Neural cell (in vitro differentiated cells): ENCODE measurements around the gene ZC2HC1B. TPM values are rescaled to one million over a fixed set of nuclear protein-coding genes. Genes with fewer than 3 reads are reported as not detected.

Experiments used
- H2AFZ ChIP-seq: fragments of 200-600, 300-800 bp; sonication (generic), shearing (Covaris generic); 2 replicates; pipeline ENCODE4 v1.6.0; 2014; ENCODE audit warnings: low read depth, mild to moderate bottlenecking, antibody characterized with exemption, low read length, moderate library complexity
- H3F3A ChIP-seq: fragments of 200-600 bp; shearing (Covaris generic); 2 replicates; pipeline ENCODE4 v1.6.1; 2016; ENCODE audit warnings: mild to moderate bottlenecking, moderate library complexity, mixed read lengths, antibody characterized with exemption, low read length; ENCODE audit not compliant: insufficient read depth, poor library complexity, severe bottlenecking
- H3K27ac ChIP-seq: fragments of 200-600, 300-800 bp; sonication (generic), shearing (Covaris generic); 2 replicates; pipeline ENCODE4 v1.5.1; 2014; ENCODE audit warnings: mild to moderate bottlenecking, low read length, moderate library complexity
- H3K27me3 ChIP-seq: fragments of 300-800, 200-600 bp; sonication (generic), shearing (Covaris generic); 2 replicates; pipeline ENCODE4 v1.6.0; 2014; ENCODE audit warnings: mild to moderate bottlenecking, low read depth, low read length, moderate library complexity; ENCODE audit not compliant: insufficient read depth
- H3K36me3 ChIP-seq: fragments of 300-800, 200-600 bp; sonication (generic), shearing (Covaris generic); 2 replicates; pipeline ENCODE4 v1.5.1; 2014; ENCODE audit warnings: mild to moderate bottlenecking, antibody characterized with exemption, low read length, moderate library complexity; ENCODE audit not compliant: insufficient read depth
- H3K4me2 ChIP-seq: fragments of 300-800, 200-600 bp; sonication (generic), shearing (Covaris generic); 2 replicates; pipeline ENCODE4 v1.6.0; 2014; ENCODE audit warnings: mild to moderate bottlenecking, low read length
- H3K4me3 ChIP-seq: fragments of 300-800, 200-600 bp; sonication (generic), shearing (Covaris generic); 2 replicates; pipeline ENCODE4 v1.5.1; 2014; ENCODE audit warnings: mild to moderate bottlenecking, low read length, moderate library complexity
- H3K79me2 ChIP-seq: fragments of 200-600 bp; shearing (Covaris generic); replicated peaks from 2 replicates; pipeline ENCODE4 v1.6.0; 2014; ENCODE audit warnings: mild to moderate bottlenecking, low read length, moderate library complexity; ENCODE audit not compliant: insufficient read depth
- H3K9ac ChIP-seq: fragments of 300-800, 200-600 bp; sonication (generic), shearing (Covaris generic); 2 replicates; pipeline ENCODE4 v1.6.1; 2016; ENCODE audit warnings: mild to moderate bottlenecking, low read length, mixed read lengths
- H3K9me2 ChIP-seq: fragments of 200-600 bp; shearing (Covaris generic); 2 replicates; pipeline ENCODE4 v1.6.1; 2016; ENCODE audit warnings: mild to moderate bottlenecking, low read length, mixed read lengths; ENCODE audit not compliant: insufficient read depth
- H3K9me3 ChIP-seq: fragments of 200-600, 300-800 bp; sonication (generic), shearing (Covaris generic); 2 replicates; pipeline ENCODE4 v1.6.1; 2016; ENCODE audit warnings: mild to moderate bottlenecking, mixed run types, low read length, moderate library complexity, mixed read lengths
- H4K20me1 ChIP-seq: fragments of 200-600 bp; shearing (Covaris generic); 2 replicates; pipeline ENCODE4 v1.6.1; 2016; ENCODE audit warnings: mild to moderate bottlenecking, mixed run types; ENCODE audit not compliant: insufficient read depth
- EP300 ChIP-seq: fragments of 450-650 bp; conservative IDR thresholded peaks from 2 replicates; pipeline ENCODE4 v1.6.1; 2014; ENCODE audit warnings: antibody characterized with exemption, mild to moderate bottlenecking, moderate library complexity; ENCODE audit not compliant: poor library complexity, severe bottlenecking
- MXI1 ChIP-seq: fragments of 450-650 bp; conservative IDR thresholded peaks from 2 replicates; pipeline ENCODE4 v1.6.1; 2014; ENCODE audit warnings: antibody characterized with exemption, mild to moderate bottlenecking; ENCODE audit not compliant: poor library complexity, severe bottlenecking
- POLR2AphosphoS5 ChIP-seq: IDR thresholded peaks from 2 replicates; pipeline ENCODE4 v1.6.1; 2012
- REST ChIP-seq: IDR thresholded peaks from 2 replicates; pipeline ENCODE4 v1.6.1; 2012; ENCODE audit warnings: borderline replicate concordance
- polyA plus RNA-seq: library from polyadenylated mRNA; depleted of rRNA; stranded (reverse); fragments of >200 nt; gene quantifications from 2 replicates; pipeline ENCODE4 v1.2.3, GENCODE V29; 2014
- small RNA-seq, 3 experiments: library from RNA; depleted of rRNA; stranded (forward); fragments of <200 nt; gene quantifications; one replicate each; pipeline ENCODE3, GENCODE V24; 2012

The ZC2HC1B gene
- polyA plus RNA-seq, 1 donor from 2014 or later, result not detected

DNA sequence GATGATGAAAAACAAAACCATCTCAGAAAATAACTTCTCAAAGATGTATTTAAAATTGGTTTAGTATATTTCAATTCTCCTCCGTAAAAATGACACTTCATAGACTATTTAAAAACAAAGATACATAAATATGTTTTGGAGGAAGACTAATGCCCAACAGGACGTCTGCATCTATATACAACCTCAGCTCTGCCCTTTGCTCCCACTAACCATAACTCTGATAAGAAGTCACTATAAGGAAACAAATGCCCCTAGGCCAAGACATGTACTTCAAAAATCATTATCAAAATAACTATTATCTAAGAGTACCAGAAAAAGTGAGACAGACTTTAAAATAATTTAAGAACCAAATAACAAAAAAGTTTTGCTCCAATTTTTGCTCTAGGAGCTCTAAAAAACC, 120.4 kb downstream of the ZC2HC1B start:
- H2AFZ ChIP-seq, result no peak overlapping the region
- no peak for TF ChIP-seq REST
- H3K9me3 ChIP-seq, result no peaks in the 10 kb centered on the region
- H3K4me2 ChIP-seq, result no peak overlapping the region
- no peak overlapping the region for H3K4me3 ChIP-seq
- no peaks in the 10 kb centered on the region for H3K79me2 ChIP-seq
- no peaks in the 10 kb centered on the region for H3K9me2 ChIP-seq
- H3K9ac ChIP-seq, result no peak overlapping the region
- no peaks in the 10 kb centered on the region for H3K27me3 ChIP-seq
- no peaks in the 10 kb centered on the region for H3K36me3 ChIP-seq
- H3K27ac ChIP-seq, result no peak overlapping the region
- no peaks in the 10 kb centered on the region for H3F3A ChIP-seq
- H4K20me1 ChIP-seq, result no peaks in the 10 kb centered on the region

GRCh38 chr6:143986463-143987065, 122.3 kb downstream of the ZC2HC1B start:
- no peak overlapping the region for H3K4me3 ChIP-seq
- no peaks in the 10 kb centered on the region for H3F3A ChIP-seq
- H3K27ac ChIP-seq, result peak overlapping the region; percentile 50
- no peaks in the 10 kb centered on the region for H3K27me3 ChIP-seq
- no peaks in the 10 kb centered on the region for H3K9me2 ChIP-seq
- H3K4me2 ChIP-seq, result no peak overlapping the region
- TF ChIP-seq EP300 (peak; percentile 95), MXI1 (no peak), REST (peak; percentile 48), POLR2AphosphoS5 (peak; percentile 80)
- no peak overlapping the region for H3K9ac ChIP-seq
- no peaks in the 10 kb centered on the region for H3K79me2 ChIP-seq
- H2AFZ ChIP-seq, result no peak overlapping the region
- H3K36me3 ChIP-seq, result no peaks in the 10 kb centered on the region
- no peaks in the 10 kb centered on the region for H3K9me3 ChIP-seq
- H4K20me1 ChIP-seq, result no peaks in the 10 kb centered on the region

Small RNA genes lying within 50 kb of the gene (small RNA-seq; reads per million reads assigned to genes)
- gene ZC2HC1B, result 0 reads per million in 3 experiments

Other genes starting within 250 kb of the ZC2HC1B start
- gene PHACTR2, start 186.5 kb upstream of the ZC2HC1B start, polyA plus RNA-seq, result 2.3 and 2.8 TPM in 2 replicates
- 25.4 and 35.5 TPM in 2 replicates for gene LTV1, start 21.1 kb upstream of the ZC2HC1B start, polyA plus RNA-seq
- gene PLAGL1, start 143.8 kb downstream of the ZC2HC1B start, polyA plus RNA-seq, result 22.3 and 34.0 TPM in 2 replicates
- 246 and 257 TPM in 2 replicates for gene SF3B5, start 231.1 kb downstream of the ZC2HC1B start, polyA plus RNA-seq